Midbrain (tissue), 1 donor: ENCODE measurements around the gene TEKT3.

Experiments
- DNase-seq: peaks from one replicate; lab custom pipeline; 2025; lab: John Stamatoyannopoulos, UW

The TEKT3 gene

DNA sequence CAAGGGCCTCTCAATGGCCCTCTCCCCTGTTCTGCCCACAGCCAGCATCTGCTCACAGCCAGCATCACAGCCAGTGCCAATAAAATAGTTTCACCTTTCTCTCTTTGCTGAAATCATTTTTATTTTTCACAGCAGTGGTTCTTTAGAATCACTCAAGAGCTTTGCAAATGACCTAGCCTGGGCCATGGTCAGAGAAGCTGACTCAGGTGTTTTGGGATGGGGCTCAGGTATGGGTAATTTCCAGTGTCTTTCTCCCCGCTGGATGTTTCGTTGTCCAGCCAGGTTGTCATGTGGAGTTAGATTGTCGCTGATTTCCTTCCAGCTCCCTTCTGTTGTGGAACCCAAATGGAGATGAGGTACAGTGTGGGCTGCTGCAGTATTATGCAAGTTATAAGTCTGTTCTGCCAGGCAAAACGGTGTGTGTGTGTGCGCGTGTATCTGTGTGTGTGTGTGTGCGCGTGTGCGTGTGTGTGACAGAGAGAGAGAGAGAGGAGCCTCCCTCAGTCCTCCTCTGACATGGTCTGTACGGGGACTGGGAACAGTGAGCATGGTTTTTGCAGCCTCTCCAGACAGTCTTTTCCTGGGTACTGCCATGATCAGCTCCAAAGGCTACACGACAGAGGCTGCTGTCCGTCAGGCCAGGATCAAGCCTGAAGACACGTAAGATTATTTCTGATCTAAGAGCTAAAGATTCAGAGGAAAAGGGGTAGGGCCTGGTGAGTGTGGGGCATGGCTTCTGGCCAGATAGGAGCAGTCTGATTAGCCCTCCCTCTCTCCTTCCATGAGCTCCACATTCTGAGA, 74.9 kb downstream of the TEKT3 start:
- DNase-seq, result no peak

DNA sequence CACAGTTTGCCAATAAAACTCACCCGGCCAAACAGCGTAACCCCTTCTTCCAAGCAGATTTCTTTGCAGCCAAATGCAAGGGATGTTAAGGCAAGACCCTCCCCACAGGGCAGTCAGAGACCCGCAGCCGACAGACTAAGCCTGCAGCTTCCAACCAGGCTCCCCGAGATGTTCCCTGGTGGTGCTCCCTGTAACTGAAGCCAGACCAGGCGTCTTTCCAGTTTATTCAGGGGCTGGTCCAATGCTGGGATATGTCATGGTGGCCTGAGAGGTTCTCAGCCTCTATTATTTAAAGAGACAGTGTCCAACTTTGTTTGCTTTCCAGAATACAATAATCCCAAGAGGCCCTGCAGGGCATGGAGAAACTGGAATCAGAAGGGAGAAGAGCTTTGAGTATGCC, 76.3 kb downstream of the TEKT3 start, which contains the start of gene PMP22:
TSS of gene PMP22 (minus strand) at position 196 of the 400 bp plus-strand sequence. CDS start 4,599 bp downstream, outside the sequence.
- no peak for DNase-seq

DNA sequence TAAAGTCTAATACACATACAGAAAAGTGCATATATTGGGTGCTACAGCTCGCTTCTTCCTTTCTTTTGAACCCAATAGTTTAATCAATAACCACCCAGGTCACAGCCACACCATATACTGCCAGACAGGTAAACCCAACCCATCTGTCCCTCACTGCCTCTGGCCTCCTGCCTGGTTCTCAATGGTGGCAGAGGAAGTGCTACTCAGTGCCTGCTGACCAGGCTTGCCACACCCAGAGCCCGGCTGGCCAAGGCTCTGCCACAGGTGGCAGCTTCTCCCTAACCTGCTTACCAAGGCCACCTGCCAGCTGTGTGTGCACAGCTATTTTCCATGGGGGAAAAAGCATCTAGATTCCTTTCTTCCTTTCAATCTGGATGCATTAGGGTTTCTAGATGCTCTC, 76.9 kb downstream of the TEKT3 start:
- DNase-seq, result no peak

DNA sequence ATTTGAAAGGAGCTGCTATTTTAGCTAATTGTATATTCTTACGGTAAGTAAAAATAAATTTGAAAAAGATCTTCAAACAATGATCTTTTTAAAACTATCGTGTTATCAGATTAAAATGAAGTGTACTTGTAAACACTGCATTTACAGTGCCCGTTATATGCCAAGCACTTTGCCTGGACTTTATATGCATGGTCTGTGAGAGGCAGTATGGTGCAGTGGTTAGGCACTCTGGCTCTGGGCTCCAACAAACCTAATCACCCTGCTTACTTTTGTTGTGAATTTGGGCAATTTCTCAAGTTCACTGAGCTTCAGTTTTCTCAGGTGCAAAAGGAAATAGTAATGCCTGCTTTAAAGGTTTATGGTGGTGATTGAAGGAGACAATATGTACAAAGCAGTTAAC, 77.7 kb downstream of the TEKT3 start:
- no peak for DNase-seq

DNA sequence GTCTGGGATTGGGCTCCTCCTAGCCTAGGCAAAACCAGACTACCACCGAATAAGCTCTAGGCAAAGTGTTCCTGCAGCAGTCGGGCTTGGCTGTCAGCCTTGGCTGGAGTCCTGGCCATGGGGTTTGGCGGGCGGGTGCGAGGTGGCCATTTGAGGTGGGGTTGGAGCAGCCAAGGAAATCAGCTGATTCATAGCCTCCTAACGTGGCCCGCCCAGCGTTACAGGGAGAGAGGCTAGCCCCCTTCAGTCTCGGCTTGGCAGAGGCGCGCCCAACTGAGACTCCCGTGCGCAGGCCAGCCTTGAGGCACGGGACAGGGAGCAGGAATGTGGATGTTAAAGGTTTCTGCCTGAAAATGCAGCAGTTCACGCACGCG, 78.2 kb downstream of the TEKT3 start:
- peak; percentile 77 for DNase-seq

DNA sequence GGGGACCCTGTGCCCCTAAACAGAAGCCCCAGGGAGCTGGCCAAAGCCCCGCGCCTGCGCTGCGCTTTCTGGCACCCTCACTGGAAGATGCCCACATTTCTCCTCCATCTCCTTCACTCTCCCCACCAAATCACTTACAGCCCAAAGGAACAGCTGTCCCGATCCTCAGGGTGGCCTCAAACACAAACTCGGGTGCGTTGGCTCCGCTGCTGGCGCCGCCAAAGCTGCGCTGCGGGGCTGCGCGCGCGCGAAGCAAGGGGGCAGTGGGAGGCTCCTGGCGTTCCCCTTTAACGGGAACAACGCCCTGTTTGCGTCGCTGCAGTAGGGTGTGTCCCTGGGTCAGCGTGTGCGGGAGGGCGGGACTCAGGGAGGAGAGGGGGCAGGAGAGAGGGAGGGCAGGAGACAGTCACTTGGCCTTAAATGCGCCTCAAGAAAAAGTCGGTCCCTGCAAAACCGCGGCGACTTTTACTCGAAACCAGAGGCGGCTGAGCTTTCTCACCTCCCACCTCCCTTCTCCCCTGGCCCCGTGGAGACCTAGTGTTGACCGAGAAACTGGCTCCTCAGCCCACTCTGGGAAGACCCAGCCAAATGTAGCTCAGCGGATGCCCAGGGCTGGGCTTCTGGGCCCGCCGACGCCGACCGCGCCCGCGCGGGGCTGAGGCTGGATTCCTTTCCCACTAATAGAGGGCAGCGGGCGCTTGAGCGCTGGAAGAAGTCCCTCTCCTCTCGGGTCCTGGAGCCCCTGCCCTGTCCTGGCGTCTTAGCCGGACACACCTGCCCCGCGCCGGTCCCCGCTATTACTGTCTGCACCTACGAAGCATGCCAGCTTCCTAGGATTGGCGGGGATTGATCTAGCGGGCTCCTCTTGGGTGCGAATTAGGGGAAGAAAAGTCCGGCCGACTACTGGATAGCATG, 78.8 kb downstream of the TEKT3 start:
- DNase-seq, result peak; percentile 87

DNA sequence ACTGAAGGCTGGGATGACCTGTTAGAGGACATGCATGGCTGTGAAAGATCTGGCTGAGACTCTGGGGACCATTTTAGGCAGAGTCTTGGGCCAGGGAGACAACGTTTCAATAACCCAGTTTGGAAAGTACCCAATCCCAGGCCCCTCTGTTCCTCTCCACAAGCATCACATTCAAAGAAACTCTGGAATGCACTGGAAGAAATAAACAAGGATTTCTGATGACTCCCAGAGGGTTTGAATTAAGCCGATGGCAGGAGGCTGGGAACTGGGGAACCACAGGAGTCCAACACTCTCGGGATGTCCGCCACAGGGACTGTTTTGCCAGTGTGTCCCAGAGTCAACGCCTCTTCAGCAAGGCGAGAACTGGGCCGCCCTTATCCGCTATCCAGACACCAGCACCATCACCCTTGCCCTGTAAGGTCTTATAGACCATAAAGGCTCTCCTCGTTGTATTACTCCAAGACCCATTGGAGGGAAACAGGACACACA, 79.6 kb downstream of the TEKT3 start:
- DNase-seq, result peak; percentile 65

DNA sequence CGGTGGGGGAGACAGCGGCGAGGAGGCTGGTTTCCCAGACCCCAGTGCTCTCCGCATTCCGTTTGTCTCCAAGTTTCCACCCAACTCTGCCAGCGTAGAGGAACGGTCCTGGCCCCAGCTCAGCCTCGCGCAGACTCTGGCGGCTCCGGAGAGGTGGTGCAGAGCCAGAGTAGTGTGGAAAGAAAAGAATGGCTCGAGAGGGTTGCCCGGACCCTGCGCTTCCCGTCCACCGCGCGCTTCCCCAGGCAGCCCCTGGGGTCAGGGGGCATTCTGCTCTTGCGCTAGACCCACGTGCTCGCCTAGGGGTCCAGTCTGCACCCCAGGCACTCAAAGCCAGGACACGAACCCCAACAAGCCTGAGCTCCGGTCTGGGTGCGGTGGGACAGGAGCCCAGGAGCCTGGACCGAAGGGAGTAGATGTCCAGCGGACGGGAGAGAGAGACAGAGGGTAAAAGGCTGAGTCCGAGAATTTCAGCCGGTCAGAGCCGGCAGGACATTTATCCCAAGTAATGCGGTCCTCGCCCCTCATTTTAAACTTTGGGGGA, 80.1 kb downstream of the TEKT3 start:
- DNase-seq, result peak; percentile 55

DNA sequence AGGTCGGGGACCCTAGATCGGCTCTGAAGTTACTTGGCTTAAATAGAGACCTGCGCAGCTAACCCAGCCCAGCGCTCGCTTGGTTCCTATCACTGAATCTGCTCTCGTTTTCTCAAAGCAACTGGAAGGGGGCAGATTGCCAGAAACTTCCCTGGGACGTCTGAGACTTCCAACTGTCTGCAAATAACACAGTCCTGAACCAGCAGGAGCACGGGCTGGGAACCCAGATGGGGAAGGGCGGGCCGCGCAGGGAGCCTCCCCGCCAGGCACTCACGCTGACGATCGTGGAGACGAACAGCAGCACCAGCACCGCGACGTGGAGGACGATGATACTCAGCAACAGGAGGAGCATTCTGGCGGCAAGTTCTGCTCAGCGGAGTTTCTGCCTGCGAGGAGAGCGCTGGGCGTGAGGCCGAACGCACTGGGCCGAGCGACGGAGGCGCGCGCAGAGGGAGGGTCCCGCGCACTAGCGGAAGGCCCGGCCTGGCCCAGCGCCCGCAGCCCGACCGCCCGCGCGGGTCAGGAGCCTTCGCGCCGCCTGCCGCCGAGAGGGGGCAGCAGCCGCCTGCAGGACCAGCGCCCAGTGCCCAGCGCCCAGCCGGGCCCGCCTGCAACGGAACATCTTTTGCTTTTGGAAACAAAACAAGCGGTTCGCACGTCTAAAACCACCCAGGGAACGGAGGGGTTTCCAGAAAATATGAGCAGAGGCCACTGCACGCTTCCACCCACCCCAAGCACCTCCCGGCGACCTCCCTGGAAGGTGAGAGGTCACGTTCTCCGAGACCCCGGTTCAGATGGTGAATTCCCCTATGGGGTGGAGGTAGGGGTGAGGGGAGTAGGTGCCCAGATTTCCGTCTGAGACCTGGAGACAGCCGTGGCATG, 80.8 kb downstream of the TEKT3 start:
- peak; percentile 88 for DNase-seq

DNA sequence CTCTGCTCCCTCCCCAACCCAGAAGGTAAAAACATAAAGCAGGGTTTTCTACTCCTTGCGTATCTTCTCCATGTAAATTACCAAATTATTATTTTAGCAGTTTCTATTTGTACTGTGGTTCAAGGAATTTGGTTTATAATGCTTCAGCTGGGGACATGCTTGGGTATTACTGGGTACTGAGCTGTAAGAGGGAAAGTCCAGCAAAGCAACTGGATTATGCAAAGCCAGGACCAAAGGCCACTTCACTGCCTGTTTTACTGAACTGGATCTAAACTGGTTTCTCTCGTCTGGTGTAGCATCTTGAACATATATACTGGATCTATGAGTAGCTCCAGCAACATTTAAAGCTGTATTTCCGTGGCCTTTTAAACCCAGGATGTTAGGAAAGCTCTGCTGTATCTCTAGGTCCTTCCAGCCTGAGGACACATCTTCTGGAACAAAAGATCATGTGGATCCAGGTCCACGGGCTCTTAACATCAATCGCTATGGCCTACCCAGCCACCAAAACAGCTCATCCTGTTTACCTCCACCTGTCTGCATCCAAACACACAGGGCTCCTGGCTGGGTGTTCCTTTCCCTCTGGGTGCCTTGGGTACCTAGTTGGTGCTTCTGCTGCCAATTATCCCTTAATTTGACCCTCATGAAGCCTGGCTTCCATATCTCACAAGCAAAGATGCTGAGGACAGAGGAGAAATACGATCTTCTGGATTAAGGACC, 83.4 kb downstream of the TEKT3 start:
- DNase-seq, result no peak

DNA sequence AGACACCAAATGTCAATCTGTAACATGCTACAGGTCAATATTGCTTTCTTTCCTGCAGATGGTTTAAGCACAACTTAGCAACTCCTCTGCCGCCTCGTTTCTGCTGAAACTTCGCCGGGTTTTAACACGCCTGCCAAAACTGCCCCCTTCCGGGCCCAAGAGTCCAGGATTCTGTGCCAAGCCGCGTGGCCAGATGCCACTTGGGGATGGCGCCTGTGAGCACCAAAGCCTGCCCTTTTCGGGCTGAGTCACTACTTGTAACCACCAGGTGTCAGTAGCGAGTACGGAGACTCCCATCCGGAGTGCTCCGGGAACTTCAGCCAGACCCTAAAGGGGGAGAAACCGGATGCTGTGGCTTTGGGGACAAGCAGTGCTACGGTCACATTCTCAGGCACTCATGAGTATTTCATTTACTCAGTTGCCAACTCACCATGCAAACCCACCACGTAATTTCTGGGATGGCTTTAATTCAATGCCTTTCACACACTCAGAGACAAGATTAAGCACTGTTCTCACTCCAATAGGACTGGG, 84.1 kb downstream of the TEKT3 start:
- peak; percentile 96 for DNase-seq

DNA sequence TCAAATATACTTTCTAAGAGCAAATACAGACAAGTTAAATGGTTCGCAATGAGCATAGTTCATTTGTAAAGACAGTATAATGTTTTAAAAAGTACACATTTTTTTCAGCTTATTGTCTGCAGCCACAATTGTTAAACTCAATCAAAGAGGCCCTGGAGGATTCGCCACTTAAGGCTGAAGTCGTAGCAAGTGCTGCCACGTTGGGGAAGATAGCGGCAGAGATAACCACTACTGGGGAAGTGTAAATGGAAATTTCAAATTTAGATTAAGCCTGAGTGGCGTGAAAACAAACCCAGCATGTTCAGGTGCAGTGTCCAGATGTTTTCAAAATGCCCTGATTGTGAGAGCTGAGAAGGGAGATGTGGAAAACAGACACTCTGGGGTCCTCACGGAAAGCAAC, 84.7 kb downstream of the TEKT3 start:
- DNase-seq, result no peak

DNA sequence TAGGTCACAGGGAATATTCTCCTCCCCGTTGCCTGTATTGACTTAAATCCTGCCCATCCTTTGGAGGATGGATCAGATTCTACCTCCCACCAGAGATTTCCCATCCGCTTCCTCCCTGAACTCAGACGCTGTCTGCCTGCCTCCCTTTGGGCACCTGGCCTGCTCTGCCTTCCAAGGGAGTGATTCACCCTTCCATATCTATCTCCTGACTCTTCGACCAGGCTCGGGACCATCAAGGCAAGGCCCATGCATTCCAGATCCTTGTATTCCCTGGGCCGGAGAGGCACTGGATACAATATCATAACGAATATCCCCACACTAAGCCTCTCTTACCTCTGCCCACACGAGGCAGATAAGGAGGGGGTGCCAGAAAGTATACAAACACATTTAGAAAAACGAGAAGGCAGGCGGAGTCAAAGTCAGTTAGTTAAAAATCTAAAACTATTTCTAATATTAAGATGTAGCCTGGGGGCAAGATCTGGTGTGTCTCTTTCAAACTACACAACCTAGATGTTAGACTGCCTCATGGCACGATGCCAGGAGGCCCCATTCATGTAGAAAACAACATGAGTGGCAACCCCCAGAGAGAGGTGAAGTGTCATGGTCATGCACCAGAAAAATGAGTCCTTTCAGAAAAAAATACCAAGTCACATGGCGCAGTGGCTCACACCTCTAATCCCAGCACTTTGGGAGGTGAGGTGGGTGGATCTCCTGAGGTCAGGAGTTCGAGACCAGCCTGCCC, 85.5 kb downstream of the TEKT3 start:
- DNase-seq, result no peak
